ENCODE results near the gene DLD.
A peak's percentile ranks its signal among the peaks of the same experiment; 100 is the strongest.
"Not testable (repeated sequence)": the region's sequence is repeated elsewhere in the genome, so short reads cannot be mapped to it uniquely, and the experiment has no call there.

Gene DLD

DNA sequence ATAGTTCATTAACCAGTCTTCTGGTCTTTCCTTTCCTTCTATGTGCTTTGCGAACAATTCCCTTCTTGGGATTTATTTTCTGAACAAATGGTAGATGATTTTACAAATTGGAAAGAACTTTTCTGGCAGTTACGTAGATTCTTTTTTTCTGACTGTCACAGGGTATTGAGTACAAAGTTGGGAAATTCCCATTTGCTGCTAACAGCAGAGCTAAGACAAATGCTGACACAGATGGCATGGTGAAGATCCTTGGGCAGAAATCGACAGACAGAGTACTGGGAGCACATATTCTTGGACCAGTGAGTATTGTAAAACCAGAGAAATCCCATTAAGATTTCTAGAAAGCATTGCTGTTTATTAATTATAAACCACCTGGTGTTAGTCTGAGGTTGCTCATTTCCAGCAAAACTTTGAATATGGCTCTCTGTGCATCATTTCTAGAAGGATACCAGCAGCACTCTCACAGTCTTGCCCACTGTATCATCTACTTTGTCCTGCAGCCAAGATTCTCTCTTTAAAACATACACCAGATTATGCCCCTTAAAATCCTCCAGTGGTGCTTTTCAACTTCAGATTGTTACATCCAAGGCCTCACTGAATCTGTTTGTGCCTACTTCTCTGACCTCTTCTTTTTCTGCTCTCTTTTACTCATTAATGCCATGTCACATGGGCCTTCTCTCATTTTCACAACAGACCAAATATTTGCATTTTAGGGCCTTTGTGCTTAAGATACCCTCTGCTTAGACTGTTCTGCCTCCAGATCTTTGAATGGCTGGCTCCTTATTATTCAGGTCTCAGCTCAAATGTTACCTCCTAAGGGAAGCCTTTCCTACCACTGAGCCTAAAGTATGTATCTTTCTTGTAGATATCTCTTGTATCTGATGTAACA is 27.0 kb downstream of the DLD start:
- DNase-seq: no peak

DNA sequence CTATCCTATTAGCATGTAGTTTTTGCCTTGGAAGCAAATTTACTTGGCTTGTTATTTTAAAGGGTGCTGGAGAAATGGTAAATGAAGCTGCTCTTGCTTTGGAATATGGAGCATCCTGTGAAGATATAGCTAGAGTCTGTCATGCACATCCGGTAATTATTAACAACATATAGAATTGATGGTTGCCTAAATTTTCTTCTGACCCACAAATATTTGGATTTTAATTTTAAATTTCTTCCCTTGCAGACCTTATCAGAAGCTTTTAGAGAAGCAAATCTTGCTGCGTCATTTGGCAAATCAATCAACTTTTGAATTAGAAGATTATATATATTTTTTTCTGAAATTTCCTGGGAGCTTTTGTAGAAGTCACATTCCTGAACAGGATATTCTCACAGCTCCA is 28.0 kb downstream of the DLD start:
- DNase-seq: no peak

DNA sequence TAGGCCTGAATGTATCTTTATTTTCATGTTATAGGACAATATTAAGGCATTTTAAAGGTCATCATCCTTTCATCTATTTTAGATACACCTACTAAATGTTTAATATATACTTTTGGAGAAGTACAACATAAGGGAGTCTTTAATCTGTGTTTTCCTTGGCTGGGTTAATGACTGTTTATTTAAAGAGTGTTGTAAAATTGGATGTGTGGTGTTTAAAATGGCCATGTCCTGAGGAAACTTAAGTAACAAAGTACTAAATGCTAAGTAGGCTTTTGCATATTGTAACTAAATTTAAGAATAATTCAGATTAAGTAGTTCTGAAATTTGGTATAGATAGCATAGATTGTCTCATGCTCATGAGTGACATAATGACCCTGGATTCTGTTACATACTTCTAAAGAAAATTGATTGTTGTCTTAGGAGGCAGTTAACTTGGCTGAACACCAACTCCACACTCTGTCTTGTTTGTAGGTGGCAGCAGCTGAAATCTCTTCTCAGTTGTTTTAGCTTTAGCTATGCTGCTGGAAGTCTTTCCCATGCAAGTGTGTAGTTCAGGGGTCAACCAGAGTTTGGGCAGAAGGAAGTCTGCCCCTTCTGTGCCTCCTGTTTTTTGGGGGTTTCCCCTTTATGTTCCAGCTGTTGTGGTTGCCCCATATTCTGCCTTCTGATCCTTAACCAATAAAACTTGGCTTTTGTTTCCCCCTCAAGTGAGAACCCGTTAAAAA is 29.2 kb downstream of the DLD start:
- peak; percentile 13 for DNase-seq

DNA sequence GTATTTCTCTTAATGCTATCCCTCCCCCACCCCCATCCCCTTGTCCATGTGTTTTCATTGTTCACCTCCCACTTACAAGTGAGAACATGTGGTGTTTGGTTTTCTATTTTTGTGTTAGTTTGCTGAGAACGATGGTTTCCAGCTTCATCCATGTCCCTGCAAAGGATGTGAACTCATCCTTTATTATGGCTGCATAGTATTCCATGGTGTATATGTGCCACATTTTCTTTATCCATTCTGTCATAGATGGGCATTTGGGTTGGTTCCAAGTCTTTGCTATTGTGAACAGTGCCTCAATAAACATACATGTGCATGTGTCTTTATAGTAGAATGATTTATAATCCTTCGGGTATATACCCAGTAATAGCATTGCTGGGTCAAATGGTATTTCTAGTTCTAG is 30.8 kb downstream of the DLD start:
- not testable (repeated sequence) for DNase-seq

DNA sequence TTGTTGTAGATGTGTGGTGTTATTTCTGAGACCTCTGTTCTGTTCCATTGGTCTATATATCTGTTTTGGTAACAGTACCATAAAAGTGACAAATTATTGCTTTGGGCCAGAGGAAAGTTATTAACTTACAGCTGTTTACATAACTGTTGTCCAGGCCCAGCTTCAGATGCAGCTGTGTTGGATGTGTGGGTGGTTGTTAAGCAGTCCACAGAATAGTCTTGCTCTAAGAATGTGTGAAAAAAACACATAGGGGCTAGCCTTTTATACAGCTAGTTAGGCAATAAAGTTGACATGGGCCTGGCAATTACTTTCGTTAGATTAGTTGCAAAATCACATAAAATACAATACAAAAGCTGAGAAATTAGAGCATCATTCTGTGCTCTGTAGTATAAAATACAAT is 31.9 kb downstream of the DLD start:
- no peak for DNase-seq

DNA sequence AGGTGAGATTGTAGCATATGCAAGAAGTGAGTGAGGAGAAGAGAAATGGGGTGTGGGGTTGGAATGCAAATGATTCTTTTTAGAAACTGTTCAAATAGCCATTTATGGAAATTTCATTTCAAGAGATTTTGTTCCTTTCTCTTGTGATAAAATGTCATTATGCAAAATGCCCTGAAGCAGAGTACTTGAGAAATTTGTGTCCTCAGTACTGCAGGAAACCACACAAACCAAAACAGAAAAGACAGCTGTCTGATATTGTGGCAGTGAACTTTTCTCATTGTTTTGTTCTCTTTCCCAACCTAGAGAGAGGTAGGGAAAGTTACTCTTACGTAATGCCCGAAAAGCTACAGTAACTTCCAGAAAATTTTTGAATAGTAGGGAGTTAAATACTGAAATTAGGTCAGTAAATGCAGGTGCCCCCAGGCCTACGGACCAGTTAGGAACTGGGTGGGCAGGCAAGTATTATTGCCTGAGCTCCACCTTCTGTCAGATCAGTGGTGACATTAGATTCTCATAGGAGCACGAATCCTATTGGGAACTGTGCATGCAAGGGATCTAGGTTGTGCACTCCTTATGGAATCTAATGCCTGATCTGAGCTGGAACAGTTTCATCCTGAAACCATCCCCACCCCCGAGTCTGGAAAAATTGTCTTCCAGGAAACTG is 34.0 kb downstream of the DLD start:
- DNase-seq: no peak

DNA sequence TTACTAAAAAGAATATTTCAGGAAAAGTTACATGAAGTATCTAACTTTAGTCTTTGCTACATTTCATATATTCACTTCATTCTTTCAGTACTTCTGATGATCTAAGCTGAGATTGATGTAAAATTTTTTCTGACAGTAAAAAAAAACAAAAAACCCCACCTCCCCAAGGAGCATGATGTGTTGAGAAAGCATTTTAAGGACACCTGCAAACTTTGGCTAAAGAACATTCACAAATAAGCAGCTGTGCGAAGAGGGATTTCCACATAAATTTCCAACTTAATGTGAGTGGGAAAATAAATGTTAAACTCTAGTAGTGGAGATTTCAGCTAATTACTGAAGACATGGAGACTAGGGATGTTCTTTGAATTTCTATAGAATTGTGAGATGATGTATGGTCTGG is 35.5 kb downstream of the DLD start:
- DNase-seq: no peak

DNA sequence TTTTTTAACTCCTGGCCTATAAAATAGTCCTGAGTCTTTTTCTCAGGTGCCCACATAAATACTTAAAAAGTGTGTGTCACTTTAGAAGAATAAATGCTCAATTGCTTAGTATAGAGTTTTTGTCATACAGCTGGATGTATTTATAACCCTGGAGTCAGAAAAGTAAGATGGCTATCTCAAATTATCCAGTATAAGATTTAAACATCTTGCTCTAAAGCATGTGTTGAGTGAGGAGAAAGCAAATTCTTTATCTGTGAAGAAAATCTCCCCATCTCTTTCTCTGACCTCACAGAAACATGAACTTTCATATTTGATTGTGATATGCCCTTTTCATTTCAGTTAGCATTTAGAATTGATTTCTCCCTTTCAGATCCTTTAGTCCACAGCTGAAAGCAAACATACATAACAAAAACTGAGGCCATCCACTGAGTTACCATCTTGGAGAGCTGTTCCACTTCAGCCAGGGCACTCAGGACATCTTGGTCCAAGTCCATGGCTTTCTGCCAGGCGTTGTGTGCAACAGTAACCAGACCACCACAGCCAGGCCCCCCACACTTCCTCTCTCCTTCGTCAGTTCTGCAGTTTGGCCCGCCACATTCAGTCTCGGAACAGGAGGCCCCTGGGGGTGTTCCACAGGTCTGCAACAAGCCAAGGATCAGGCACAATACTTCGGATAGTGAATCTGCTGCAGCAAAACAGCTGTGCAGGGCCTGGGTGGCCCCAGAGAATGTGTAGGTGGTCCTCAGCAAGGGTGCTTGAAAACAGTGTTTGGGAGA is 40.9 kb downstream of the DLD start:
- DNase-seq: no peak

DNA sequence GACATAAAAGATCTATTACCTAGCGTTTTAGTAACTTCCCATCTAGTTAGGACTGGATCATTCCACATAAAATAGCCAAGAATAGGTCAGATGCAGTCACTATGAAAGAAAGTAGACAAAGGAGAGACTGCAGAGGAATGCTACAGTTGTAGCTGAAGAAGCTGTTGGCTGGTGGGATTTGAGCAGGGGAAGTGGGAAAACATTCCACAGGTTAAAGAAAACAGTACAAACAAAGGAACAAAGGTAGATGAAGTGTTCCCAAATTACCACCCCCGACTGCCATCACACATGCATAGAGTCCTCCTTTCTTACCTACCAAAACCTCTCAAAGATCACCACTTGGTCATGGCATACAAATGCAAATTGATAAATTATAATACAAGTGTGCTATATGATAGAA is 41.8 kb downstream of the DLD start:
- no peak for DNase-seq

DNA sequence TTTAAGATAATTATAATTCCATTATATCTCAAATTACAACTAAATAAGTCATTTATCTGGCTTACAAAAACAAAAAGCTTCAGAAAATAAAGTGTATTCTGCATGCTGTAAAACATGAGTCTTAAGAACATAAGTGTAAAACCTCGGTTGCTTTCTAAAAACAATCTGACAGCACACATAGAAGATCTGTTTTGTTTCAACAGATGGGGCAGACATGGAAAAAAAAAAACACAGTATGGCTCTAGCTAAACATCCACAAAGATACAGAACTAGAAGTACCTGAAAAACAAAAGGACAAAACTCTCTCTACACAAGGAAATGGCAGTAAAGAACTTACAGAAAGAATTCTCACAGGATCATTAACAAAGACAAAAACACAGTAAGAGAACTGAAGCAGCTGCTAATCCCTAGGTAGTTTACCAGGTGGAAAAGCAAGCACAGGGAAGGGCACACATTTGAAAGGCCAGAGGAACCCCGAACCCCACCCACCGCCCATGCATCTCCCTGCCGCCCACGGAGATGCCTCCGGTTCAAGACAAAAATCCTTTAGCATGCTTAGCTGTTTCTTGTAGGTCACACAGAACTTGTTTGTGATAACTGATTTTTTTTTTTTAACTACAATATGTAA is 42.5 kb downstream of the DLD start:
- no peak for DNase-seq

DNA sequence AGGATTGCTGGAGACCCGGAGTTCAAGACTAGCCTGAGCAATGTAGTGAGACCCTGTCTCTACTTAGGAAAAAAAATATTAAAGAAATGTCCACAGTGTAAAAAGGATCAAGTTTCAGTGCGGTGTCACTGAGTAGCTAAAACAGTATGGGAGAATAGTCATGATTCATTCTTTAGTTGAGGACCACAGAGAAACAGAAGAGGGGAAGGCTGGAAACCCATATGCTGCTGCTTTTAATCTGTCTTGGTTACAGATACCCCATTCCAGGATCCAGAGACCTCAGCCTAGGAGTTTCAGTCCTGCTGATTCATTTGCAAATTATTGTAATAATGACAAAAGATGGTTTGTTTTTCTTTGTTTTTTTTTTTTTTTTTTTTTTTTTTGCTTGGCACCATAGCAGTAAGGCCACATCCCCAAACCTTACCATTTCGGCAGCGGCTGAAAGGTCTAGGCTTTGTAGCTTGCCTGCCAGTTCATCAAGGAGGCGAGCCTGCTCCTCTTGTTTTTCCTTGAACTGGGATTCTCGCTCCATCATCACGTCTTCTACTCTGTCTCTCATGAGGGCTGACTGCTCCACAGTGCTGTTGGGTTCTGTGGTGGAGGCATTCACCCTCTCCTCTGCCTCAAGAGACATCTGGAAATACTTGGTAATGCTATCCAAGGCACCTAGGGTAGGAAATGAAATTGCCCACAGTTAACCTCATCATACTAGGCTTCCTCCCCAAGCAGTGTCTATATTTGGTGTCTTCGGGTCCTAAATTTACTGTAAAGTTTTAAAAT is 44.2 kb downstream of the DLD start:
- peak; percentile 70 for DNase-seq

DNA sequence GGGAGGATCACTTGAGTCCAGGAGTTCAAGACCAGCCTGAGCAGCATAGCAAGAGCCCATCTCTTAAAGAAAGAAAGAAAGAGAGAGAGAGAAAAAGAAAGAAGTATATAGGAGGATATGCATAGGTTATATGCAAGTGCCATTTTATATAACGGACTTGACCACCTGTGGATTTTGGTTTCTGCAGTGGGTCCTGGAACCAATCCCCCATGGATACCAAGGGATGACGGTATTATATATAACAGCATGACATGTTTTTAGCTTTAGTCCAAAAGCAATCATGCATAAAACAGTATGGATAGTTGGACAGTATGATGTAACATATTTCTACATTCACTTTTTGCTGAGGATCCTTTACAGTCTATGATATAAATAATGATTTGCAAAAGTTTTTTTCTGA is 45.3 kb downstream of the DLD start:
- DNase-seq: no peak

DNA sequence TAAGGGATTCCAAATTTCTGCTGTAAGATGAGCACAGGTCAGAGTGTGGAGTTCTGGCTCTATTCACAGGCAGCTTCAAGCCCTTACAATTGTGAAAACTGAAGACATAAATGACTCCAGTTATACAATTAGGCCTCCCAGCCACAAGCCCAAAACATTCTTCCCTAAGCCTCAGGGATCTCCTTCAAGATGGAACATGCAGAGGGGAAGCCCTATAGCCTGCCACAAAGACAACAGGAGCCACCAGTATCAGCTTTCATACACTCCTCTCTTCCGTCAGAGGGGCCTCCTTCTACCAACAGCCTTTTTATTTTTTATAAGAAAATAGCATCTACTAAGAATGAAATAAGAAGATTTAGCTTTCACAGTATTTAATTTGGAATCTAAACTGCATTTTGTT is 46.5 kb downstream of the DLD start:
- no peak for DNase-seq

DNA sequence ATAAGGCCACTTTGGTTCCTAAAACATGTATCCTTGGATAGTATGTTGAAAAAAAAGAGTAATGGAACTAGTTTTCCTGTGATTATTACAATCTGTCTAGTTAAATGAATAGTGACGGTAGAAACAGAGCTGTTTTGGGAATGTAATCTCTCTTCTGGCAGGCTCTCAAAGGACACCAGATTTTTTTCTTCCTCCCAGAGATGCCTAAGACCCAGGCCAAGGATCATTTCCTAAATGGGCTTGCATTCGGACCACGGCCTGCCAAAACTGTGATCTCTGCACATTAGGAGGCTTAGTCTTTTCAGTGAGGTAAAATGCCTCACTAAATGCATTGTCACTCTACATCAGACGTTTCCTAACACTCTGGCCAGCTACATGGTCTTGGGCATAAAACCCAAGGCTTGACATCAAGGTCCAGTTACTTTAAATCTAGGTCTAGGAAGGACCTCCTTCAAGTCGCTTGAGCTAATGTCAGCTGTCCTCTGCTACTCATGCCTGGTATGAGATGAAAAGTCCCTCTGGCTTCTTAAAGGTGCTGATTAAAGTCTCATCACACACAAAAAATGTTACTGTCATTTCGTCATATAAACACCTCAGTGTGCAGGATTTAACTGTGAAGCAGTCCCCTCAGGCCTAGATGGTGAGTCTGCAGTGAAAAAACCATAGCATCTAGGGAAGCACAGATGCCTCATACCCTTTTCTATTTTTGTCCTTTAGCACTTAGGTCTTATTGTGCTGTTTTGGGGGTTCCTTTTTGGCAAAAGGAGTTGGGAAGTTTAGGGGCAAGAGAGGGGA is 47.7 kb downstream of the DLD start:
- peak; percentile 45 for DNase-seq

DNA sequence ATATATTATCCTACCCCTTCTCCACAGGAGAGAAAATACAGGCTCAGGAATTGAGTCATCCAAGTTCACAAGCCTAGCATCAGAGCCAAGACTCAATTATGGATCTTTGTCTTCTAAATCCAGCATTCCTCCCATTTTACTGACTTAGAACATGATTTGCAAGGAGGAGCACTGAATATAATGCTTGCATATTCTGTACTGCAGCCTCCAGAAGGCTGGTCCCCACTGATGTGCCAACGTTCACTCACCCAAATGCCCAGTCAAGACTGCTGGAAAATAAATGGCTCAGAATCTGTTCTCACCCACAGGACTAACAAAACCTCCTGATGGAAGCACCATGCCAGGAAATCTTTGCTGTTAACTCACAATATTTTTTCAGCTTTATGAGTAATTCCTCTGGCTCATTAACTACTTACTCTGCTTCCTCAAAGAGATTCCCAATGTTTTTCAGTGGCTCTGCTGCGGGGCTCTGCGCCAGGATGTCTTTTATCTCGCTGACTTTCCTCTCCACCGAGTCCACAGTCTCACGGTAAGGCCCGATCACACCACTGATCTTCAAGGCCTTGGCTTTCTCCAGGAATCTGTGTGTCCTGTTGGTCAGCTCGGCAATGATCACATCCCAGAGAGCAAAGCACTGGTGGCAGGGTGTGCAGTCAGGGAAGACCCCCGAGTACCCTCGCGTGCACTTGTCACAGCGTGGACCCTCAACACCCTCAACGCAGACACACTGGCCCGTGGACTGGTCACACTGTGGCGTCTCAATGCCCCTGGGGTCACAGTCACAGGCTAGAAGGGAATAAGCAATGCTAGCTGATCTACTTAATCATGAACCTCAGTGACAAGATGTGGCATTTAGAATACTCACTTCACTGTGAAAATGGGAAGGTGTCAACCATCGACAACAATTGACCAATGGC is 48.8 kb downstream of the DLD start:
- peak; percentile 84 for DNase-seq

DNA sequence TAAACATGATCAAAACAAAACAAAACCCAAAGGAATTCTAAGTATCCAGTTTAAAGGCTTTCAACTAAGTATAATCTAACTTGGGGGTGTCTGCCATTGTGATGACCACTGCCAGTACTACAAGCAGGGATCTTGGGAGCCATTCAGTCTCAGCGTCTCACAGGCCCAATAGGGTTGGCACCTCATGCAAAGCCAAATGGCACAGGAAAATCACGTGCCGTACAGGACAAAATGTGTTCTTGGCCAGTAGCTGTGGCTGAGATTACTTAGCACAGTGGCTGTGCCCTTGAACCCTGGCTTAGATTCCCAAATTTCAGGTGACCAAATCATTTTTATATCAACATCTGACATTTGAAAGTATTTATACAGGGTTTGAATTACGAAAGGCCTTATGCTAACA is 50.0 kb downstream of the DLD start:
- DNase-seq: no peak

DNA sequence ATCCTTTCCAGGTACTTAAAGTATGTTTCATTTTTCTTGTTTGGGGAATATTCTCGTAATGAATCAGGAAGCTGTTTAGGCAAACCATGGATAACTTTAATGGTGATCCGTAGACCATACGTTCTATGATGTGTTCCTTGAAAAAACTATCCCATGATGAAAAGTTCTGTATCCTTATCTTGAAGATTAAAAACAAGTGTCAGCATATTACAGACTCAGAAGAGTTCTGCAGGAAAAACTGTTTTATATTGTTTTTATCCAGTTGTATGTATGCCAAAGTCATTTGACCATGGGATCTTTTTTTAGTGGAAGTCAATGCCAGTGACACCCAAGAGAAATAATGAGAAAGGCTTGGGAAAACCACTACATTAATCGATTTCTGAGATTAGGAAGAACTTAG is 52.0 kb downstream of the DLD start:
- DNase-seq: no peak

DNA sequence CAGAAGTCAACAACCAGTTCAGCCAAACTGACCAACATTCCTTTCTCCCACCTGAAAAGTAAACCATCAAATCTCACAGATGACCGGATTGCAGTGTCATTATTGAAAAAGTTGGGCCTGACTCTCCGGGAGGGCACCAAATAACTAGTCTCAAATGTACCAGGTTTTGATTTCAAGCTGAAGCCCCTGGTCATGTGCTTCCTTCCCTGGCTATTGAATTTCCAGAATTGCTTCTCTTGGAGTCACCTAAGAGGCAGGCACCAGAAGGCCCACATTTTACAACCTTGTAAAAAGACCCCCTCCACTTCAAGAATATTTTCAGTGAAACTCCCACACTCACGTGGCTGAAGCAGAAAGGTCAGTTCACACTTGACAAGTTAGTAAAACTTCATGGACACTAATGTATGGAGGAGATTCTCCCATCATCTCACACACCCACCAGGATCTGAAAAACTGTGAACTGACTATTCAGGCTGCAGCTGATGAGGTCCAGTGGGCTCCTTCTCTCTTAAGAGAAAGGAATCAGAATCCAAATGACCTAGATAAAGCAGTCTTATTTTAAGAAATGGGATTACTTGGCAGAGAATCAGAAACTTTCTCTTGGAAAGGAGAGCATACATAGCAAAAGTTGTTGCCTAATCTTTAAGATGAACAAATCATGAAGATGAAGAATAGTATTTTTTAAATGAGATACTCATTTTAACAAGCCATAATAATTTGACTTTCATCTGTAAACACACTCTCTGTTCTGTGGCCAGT is 53.6 kb downstream of the DLD start:
- no peak for DNase-seq

DNA sequence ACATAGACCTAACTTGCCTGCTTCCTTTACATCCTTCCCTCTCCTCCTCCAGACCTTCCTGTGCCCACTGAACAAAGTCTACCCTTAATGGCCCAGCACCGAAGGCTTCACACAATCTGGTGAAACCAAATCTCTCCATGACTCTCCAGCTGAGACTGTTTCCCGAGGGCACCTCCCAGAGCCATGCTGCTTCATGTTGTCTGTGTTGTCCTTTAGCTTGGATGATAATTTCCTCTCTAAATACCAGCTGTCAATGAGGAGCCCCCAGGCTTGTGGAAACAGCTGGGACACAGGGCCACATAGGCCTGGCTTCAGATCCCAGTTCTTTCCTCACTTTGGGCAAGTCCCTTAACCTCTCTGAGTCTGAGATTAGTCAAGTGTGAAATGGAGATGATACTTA is 54.3 kb downstream of the DLD start:
- no peak for DNase-seq

Measured in EL (cell line).